WI38 (cell line): ENCODE measurements around the gene NUDT17.
"Not testable (repeated sequence)": the region's sequence is repeated elsewhere in the genome, so short reads cannot be mapped to it uniquely, and the experiment has no call there.

Source experiments
- H3K4me3 ChIP-seq: 2 replicates; pipeline ENCODE4 v1.5.1; 2011; ENCODE audit warnings: low read depth, mild to moderate bottlenecking, control low read depth, low read length
- CTCF ChIP-seq: IDR thresholded peaks from 2 replicates; pipeline ENCODE4 v1.5.1; 2012; ENCODE audit warnings: low read depth, mild to moderate bottlenecking, control low read depth, low read length

Gene NUDT17

GRCh38 chr1:145828367-145829026, 16.9 kb upstream of the NUDT17 start:
- no peak for TF ChIP-seq CTCF

GRCh38 chr1:145830810-145831209, 14.6 kb upstream of the NUDT17 start:
- H3K4me3 ChIP-seq = not testable (repeated sequence)

More at GRCh38 chr1:145828367-145829026, 16.9 kb upstream of the NUDT17 start:
- no peak overlapping the region for H3K4me3 ChIP-seq

GRCh38 chr1:145837656-145838055, 7.8 kb upstream of the NUDT17 start:
- H3K4me3 ChIP-seq = no peak overlapping the region
- no peak for TF ChIP-seq CTCF

- no peak for TF ChIP-seq CTCF
- no peak overlapping the region for H3K4me3 ChIP-seq
Observed at GRCh38 chr1:145843031-145843430, 2.4 kb upstream of the NUDT17 start.

GRCh38 chr1:145845144-145845513, 301 bp upstream of the NUDT17 start:
- peak overlapping the region; percentile 57 for H3K4me3 ChIP-seq
- TF ChIP-seq CTCF = no peak

- TF ChIP-seq CTCF = peak; percentile 80
- H3K4me3 ChIP-seq = peak overlapping the region; percentile 57
Observed at GRCh38 chr1:145846201-145846612, 777 bp downstream of the NUDT17 start.

- TF ChIP-seq CTCF = no peak
- H3K4me3 ChIP-seq = no peak overlapping the region
Observed at GRCh38 chr1:145847827-145848226, 2.4 kb downstream of the NUDT17 start.
